HCT116 (cell line): Measurements from ENCODE around the gene THOP1.

ENCODE experiments used
- CEBPB ChIP-seq: IDR thresholded peaks from 2 replicates; pipeline ENCODE4 v1.6.1; 2012; ENCODE audit warnings: low read depth
- ELF1 ChIP-seq: IDR thresholded peaks from 2 replicates; pipeline ENCODE4 v1.6.1; 2012; ENCODE audit warnings: low read depth, borderline replicate concordance
- EZH2 ChIP-seq: fragments of 200-600 bp; sonication (generic); IDR thresholded peaks from 2 replicates; pipeline ENCODE4 v1.6.1; 2017; ENCODE audit warnings: antibody characterized with exemption, mixed run types
- POLR2A ChIP-seq: IDR thresholded peaks from 2 replicates; pipeline ENCODE4 v1.7.0; 2011; ENCODE audit warnings: borderline replicate concordance; ENCODE audit not compliant: insufficient read depth, insufficient read length; ENCODE audit errors: extremely low read depth

DNA sequence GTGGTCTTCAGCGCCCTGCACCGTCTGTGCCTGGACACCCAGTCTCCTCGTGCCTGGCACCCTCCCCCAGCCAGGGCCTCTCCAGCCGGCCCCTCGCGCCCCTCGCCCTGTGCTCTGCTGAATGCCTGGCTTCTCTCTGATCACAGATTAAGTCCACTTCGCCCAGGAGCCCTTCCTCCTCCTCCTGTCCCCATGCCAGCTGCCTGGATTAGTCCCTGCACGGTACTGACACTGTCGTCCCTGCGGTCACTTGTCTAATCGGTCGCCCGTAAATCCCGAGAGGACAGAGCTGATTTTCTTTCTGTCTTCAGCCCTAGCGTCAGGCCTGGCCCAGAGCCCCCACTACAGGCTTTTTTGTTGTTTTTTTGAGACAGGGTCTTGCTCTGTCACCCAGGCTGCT lies 6.6 kb downstream of the THOP1 start:
- TF ChIP-seq POLR2A (no peak), ELF1 (no peak), CEBPB (no peak), EZH2 (no peak)
